Amniotic stem cell (primary cell): ENCODE data around the gene RPE.
A peak's percentile ranks its signal among the peaks of the same experiment; 100 is the strongest.

ENCODE experiments used
- DNase-seq: peaks from one replicate; lab custom pipeline; 2025; lab: John Stamatoyannopoulos, UW

RPE gene

DNA sequence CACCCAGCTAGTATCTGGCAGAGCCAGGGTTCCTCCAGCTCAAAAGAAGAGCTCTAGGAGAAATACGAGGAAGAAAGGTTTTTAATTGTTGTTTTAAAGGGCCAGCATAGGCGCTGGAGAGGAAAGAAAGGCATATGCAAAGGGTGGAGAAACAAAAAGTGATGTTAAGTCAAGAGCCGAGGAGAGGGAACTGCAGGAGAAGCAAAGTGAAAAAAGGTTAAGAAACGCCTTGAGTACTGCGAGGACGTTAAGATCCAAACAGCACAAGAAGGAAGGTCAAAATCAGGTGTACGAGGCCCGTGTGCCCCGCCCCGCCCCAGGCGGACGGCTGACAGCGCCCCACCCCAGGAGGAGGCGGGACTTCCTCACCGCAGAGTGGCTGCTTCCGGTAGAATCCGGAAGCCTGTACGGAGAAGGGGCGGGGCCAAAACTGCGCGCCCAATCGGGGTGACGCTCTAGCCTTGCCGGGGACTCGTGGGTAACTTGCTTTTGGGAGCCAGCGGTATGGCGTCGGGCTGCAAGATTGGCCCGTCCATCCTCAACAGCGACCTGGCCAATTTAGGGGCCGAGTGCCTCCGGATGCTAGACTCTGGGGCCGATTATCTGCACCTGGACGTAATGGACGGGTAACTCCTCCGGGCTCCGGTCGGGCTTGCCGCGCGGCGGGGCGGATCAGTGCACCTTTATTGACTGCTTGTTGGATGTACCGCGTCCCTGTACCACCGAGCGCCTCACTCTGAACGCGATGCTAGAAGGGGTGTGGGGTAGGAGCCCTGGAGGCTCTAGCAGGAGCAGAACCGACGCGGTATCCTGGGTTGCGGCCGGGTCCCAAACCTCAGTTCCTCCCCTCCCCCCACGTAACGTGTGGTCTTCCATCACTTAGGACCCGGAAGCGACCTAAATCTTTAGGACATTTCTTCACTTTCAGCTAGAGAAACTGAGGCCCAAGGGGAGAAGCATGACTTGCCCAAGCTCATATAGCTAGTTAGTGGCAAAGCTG, at the start of gene RPE:
Gene RPE (plus strand): TSS at position 481 of the 1,000 bp plus-strand sequence. CDS start 24 bp downstream, at position 505.
- peak; percentile 91 for DNase-seq

DNA sequence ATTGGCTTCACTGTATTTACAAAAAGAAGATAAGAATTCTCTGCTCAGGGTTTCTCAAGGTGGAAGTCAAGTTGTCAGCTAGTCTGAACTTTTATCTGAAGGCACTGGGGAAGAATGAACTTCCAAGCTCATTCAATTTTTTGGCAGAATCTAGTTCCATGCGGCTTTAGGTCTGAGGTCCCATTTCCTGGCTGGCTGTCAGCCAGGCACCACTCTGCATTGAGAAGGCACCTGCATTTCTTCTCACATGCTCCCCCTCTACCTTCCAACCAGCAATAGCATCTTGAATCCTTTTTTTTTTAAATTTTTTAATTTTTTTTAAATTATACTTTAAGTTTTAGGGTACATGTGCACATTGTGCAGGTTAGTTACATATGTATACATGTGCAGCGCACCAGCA, 46.2 kb upstream of the RPE start:
- no peak for DNase-seq

DNA sequence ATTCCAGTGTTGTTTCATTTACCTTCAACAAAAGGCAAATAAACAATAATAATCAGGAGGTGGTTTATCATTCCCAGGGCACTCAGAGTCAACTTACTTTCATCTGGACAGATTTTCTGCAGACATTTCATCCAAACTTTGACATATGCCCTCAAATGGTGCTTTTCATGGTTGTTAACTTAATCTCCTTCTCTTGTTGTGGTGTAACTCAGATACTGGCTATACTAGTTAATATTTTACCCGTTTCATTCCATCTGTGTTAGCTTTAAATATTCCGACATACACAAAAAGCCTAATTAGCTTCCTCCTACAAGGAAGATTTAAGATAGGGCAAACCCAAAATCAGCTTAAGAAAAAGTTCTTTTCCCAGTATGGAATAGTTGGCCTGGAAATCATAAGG, 44.4 kb upstream of the RPE start:
- no peak for DNase-seq

DNA sequence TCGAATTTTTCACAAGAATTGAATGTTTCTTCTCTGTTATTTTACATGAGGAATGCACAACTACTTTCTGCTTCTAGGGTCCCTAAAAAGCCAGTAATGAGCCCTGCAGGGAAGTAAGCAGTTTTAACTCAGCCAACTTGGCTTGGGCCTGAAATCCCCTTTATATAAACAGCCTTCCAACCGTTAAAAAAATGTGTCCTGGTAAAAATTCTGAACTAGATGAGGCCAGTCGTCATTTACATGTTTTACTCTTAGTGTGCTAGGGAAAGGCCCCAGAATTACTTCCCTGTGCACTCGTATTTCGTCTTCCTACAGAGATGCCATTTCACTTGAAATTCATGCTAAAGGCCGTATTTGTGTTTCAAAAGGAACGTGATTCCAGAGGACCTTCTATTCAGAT, 42.4 kb upstream of the RPE start:
- no peak for DNase-seq

DNA sequence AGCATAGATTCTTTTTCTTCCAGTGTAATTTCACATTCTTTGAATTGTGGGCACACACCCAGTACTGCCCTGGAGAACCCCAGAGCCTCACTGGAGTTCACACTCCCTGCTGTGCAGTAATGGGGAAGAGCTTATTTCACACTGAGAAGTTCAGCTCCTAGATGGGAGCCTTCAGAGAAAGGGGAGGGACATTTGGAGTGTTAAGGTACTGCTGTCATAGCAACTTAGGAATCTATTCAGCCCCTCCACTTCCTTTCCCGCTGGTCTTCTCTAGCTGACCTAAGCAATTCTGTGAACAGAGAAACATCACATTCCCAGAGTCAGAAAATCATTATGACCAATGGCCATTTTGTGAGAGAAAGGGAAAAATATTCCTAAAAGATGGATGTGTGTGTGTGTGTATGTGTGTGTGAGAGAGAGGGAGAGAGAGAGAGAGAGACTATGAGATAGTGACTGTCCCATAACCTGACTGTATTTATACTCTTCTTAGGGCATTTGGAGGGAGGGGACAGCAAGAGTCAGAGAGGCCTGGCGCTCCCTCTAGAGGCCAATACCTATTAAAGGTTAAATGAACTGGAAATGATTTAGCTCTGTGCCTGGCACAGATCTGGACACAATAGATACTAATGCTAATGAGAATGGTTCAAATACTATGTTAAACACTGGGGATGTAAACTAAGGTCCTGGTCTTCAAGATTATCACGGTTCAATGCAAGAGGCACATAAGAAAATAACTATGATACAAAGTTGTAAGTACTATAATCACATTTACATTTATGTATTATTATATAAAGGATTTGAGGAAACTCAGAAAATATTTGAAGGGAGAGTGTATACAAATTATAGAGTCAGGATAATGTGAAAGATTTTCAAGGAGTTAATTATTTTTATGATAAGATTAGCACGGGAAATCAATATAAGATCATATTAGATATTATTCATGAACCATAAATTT, 41.5 kb upstream of the RPE start:
- no peak for DNase-seq

DNA sequence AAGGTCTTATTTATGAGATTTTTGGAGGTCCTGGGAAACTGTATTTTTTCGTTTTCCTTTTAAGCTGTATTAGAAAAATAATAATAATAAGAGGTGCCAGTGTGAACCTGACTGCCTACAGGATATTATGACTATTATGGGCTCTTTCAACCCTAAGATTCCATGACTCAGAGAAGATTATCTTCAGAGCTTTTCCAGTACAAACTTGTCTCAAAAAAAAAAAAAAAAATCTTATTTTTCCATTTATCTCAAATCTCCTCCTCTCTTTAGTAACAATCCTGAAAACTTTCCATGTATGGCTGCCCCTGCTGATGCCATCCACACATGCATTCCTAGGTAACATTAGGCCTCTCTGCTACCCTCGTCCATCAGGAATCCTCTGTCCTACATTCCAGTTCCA, 36.7 kb upstream of the RPE start:
- no peak for DNase-seq

DNA sequence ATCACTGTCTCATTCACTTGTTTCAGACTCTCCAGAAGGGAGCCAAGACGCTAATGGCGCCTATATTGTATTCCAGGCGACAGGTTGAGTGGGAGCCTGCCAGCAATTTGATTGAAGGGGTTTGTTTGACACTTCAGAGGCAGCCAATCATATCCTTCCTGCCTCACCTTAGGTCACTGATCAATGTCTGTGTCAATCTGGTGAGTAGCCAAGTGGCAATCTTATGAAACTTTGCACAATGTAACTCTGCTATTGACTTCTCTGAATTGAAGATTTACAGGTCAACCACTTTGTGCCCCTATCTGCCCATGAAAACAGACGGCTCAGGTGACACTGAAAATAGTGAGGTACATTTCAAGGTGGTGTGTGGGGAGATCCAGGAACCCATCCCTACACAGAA, 32.7 kb upstream of the RPE start:
- DNase-seq = no peak

DNA sequence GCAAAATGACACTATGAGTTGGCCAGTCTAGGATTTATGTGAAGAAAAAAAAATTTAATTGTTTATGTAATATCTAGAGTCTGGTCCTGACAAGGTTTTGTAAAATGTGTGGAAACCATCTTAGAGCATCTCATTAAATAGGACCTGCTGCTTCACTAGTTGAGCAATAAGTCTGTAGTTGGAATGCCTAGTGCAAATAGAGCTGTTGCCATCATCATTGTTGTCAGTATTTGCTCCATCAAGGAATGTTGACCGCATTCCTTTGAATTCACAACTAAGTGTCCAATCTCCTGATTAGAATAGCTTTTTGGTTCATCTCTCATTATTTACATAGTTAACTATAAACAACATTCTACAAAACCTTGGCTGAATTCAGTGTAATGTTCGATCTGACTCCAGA, 32.2 kb upstream of the RPE start:
- DNase-seq = no peak

DNA sequence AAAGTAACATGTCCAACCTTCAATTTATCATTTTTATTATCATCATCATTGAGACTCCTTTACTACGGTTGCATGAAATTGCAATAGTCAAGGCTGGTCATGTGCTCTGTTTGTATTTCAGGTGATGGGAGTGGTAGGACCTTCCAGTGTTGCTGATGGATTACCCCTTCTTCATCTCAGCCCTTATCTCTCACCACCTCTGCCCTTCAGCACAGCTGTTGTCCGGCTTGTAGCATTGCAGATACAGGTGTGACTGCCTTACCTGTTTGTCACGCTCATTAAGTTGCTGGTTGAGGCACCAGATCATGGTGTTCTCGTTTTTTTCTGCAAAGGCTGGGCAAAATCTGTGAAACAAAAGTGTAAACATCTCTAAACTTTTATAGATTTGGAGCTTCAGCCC, 31.7 kb upstream of the RPE start:
- DNase-seq = no peak

DNA sequence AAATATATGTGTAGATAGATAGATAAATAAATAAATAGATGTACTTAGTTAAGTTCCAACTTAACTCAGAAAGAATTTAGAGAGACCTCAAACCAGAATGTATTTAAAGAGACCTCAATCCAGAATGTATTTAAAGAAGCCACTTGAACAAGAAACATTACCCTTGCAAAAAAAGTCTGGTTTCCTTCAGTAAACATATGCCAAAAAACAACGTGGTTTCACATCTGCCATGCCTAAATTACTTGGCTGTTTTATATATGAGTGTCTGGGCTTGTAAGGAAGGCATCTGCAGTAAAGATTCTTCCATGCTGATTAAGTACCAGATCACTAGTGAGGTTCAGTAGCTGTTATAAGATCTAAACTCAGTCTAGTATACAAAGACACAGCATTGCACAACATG, 29.1 kb upstream of the RPE start:
- DNase-seq = no peak

DNA sequence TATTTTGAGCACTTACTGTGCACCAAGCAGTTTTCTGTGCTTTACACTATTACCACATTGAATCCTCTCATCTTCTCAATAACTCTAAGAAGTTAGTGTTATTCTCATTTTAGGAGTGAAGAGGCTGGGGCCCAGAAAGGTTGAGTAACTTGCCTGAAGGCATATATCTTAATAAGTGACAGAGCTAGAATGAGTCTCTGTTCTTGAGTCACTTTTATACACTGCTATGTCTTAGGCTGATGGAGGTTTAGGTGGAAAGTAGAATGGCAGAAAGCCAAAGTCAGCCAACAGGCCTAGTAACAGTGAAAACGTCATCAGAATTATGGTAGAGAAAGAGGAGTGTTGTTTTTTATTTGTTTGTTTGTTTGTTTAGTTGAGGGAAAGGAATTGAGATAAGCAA, 27.9 kb upstream of the RPE start:
- DNase-seq = no peak

DNA sequence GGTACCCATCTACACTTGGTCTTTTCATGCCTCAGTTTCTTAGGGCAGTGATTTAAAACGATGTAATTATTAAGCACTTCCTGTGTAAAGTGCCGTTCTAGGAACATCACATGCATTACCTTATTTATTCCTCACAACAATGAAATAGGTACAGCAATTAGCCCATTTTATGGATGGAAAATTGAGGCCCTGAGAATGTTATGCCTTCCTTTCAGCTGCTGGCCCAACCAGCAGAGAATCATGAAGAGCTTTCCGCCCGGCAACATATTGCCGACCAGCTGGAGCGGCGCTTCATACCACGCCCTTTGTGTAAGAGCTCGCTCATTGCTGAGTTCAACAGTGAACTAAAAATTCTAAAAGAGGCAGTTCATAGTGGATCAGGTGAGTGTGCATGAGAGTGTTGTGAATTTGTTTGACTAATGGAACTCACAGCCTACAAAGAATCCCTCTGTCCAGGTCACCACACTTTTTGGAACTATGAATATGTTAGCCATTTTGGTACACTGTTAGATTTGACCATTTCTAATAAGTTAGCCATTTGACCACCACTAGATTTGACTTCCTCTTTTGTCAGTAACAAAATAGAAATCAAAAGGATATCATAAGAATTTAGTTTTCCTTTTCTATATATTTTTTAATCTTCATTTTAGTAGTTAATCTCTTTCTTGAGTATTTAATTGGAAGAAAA, 25.6 kb upstream of the RPE start:
- no peak for DNase-seq

DNA sequence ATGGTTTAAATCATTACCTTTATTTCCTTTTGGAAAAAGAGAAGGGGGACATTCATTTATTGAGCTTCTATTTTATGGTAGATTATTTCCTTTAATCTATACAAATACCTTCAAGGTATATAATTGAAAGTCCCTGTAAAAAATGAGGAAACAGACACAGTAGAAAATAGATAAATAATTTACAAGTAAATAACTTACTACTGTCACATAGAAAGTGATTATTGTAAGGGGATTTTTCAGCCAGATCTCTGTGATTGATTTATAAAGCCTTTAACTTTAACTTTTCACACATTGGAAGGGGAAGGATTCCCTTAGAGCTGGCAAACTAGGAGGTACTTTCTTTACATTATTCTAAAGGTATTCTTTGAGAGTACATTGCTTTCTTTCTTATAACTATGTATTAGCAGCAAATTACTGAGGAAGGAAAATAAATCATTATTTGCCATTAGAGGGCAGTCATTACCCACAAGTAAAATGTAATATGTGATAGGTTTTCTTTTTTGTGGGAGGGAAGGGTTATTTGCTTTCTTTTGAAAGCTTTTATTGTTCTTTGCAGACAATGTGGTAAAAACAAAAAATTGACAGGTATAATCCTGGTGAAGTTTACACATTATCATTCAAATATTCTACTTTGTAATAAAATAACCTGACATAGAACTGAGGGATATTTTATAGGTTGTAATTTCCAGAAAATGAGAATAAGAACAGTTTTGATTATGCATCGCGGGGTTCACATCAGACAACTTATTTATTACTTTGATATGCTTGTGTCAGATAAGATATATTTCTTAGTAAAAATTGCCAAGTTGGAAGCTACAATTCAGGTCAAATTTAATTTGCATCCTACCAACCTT, 24.8 kb upstream of the RPE start:
- no peak for DNase-seq

DNA sequence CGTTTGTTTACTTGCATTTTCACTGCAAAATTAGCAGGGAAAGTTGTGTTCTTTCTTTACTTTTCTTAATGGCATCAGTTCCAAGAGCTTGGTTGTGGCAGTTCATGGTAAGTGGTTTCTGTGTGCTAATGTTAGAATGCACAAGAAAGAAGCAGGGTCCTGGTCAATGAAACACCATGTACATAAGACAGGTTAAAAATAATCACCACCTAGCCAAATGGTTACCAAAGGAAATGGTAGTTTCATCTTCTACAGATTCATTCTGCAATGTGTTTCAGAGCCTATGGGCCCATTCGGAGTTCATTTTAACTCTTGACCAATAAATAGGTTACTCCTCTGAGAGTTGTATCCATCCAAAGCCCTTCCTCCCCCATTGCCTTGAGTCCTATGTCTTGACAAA, 18.1 kb upstream of the RPE start:
- DNase-seq = no peak

DNA sequence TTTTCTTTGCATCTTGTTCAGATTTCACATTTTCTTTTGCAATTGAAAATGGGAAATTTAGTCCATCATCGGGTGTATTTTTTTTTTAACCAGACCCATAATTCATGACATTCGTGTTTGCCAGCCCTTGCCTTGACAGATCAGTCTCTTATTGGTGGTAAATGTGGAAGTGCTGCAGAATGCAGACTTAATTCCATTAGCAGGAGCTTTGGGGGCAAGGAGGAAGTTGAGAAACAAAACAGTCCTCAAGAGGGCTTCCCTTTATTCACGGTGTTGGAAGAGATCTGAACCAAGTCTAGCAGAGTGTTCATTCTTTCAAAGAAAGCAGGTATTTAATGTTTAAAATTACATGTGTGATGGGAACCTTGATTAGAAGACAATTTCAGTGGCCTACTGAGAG, 16.6 kb upstream of the RPE start:
- DNase-seq = no peak

DNA sequence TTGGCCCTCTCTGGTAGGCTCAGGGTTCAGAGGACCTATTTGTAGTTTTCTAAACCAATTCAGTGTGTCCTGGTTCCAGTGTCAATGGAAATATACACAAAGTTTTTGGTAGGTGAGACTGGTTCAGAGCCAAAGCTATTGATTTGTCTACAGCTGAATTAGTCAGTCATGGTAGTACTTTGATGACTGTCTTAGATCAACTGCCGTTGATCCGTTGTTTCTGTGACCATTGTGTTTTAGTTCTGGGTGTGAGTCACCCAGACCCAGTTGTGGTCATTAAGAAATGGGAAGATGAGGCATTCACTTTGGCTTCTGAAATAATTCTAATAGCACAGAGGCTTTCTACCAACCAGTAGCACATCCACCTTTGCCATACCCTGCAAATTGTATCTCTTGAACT, 16.0 kb upstream of the RPE start:
- no peak for DNase-seq

DNA sequence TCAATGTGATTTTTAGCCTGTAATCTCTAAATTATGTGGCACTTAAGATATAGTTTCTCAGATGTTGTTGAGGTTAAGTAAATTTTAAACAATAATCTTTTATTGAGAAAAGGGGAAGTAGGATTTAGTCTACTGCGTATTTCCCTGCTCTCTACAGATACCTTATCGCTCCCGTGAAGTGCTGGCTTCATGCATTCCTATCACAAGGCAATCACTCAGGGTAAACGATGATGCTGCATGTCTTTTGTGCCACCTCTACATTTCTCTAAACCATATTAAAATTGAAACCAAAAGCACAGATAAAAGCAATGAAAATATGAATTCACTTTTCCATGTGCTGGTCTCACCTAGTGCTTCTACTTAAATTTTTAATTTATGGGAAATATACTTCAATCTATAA, 14.4 kb upstream of the RPE start:
- no peak for DNase-seq

DNA sequence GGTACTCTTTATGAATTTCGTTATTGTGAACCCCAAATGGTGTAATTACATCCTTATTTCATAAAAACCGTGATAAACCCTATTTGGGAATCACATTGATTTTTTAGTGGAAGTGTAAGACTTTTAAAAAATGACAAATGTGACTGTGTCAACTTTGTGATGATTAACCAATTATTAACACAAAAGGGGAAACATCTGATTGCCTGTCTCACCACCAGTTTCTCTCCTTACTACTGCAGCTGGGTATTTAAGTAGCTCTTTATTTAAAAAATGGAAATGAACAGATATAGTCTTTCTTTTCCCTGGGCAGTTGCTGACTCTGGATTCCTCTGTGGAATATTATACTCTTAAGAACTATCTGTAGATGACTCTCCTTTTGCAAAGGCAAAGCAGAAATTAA, 11.6 kb upstream of the RPE start:
- no peak for DNase-seq

DNA sequence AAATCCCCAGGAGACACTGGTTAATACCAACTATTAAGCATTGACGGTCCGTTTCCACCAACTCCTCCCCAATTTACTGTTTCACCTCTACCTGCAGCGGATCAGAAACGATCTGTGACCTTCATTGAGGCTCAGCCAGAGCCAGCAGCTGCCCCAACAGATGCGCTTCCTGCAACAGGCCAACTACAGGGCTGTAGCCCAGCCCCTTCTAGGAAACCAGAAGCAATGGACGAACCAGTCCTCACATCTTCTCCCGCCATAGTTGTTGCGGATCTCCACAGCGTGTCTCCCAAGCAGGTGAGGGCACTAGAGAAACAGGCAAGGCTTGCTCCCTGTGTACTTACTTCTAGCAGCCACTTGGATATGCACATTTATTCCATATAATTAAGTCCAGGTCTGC, 8.5 kb upstream of the RPE start:
- DNase-seq = no peak

DNA sequence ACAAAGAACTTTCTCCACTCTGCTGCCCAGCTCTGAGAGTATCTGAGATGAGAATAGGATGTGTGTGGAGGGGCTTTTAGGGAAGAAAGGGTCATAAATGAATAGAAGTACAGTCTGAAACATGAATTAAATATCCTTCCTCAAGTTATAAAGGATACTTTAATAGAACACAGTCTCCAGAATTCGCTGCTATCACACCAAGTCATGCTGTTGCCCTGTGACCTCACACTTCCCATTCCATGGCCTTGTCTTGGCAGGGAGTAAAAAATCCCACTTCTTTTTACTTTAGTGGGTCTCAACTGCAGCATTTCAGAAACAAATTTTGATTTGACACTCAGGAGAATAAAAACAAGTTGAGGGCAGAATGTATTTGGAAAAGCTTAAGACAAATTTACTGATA, 3.8 kb upstream of the RPE start:
- no peak for DNase-seq
